ENCODE data around the gene AMBRA1. TPM values are rescaled to one million over a fixed set of nuclear protein-coding genes. Genes with fewer than 3 reads are reported as not detected.
"Not testable (repeated sequence)": the region's sequence is repeated elsewhere in the genome, so short reads cannot be mapped to it uniquely, and the experiment has no call there.

Gene AMBRA1
- total RNA-seq, 1 experiment from 2014 or later = 15.8 TPM

GRCh38 chr11:46520971-46521745 lies 72.7 kb downstream of the AMBRA1 start:
- H3K9ac ChIP-seq (ENCODE audit: low read length) = no peak overlapping the region
- peaks cover 17% of the 10 kb centered on the region for H4K20me1 ChIP-seq (ENCODE audit: low read length)
- peaks cover 40% of the 10 kb centered on the region for H3K79me2 ChIP-seq (ENCODE audit: low read length)
- H3K9me2 ChIP-seq (replicated peaks; ENCODE audit: low read length) = no peaks in the 10 kb centered on the region
- 0 out of 2 replicates have a peak overlapping the region, but pooled peaks have one; percentile 18 for H3K4me2 ChIP-seq (ENCODE audit: low read length)
- H3F3A ChIP-seq (ENCODE audit: low read length, unreplicated experiment) = no peaks in the 10 kb centered on the region
- ATAC-seq = peak; percentile 56
- no peaks in the 10 kb centered on the region for H3K9me3 ChIP-seq (ENCODE audit: low read length)
- H3K36me3 ChIP-seq (ENCODE audit: low read depth, low read length) = no peaks in the 10 kb centered on the region
- no peaks in the 10 kb centered on the region for H3K27me3 ChIP-seq (ENCODE audit: low read length)
- POLR2A ChIA-PET (ENCODE audit: unreplicated experiment) = no interaction called here
- peak; percentile 65 for DNase-seq
- H3K4me1 ChIP-seq (ENCODE audit: insufficient read depth, low read length) = peaks cover 16% of the 10 kb centered on the region
- TF ChIP-seq EZH2phosphoT487 (IDR thresholded peaks at IDR 0.05; ENCODE audit: borderline replicate concordance, low read length) (no peak), EZH2 (IDR thresholded peaks at IDR 0.05; ENCODE audit: low read length, unreplicated experiment) (no peak), CTCF (conservative IDR thresholded peaks at IDR 0.05; ENCODE audit: low read depth, low read length) (no peak)
- no peak overlapping the region for H3K4me3 ChIP-seq (ENCODE audit: low read length)
- BruUV-seq (replicated peaks) = no TSS peak
- H3K27ac ChIP-seq (ENCODE audit: low read length) = no peak overlapping the region
- H2AFZ ChIP-seq (ENCODE audit: low read length) = no peak overlapping the region
- CTCF ChIA-PET = no interaction called here
- intact Hi-C loops (cut with micrococcal nuclease) = no loop called here

- peaks cover 19% of the 10 kb centered on the region for H3K4me1 ChIP-seq (ENCODE audit: insufficient read depth, low read length)
- no peak overlapping the region for H3K4me3 ChIP-seq (ENCODE audit: low read length)
- H2AFZ ChIP-seq (ENCODE audit: low read length) = no peak overlapping the region
- ChIA-PET POLR2A (ENCODE audit: unreplicated experiment) (no interaction called here), CTCF (interaction anchor here (1.6 kb wide), 1 partner anchor 10 kb away, joined by 5 read pairs; no protein-coding TSS in a partner anchor)
- peaks cover 17% of the 10 kb centered on the region for H4K20me1 ChIP-seq (ENCODE audit: low read length)
- no peaks in the 10 kb centered on the region for H3K27me3 ChIP-seq (ENCODE audit: low read length)
- DNase-seq (no peak), ATAC-seq (no peak)
- no peak overlapping the region for H3K9ac ChIP-seq (ENCODE audit: low read length)
- peaks cover 41% of the 10 kb centered on the region for H3K79me2 ChIP-seq (ENCODE audit: low read length)
- H3K9me3 ChIP-seq (ENCODE audit: low read length) = no peaks in the 10 kb centered on the region
- H3K27ac ChIP-seq (ENCODE audit: low read length) = no peak overlapping the region
- H3F3A ChIP-seq (ENCODE audit: low read length, unreplicated experiment) = no peaks in the 10 kb centered on the region
- H3K9me2 ChIP-seq (replicated peaks; ENCODE audit: low read length) = no peaks in the 10 kb centered on the region
- TF ChIP-seq EZH2 (IDR thresholded peaks at IDR 0.05; ENCODE audit: low read length, unreplicated experiment) = no peak
- no peak for TF ChIP-seq EZH2phosphoT487 (IDR thresholded peaks at IDR 0.05; ENCODE audit: borderline replicate concordance, low read length)
- no peak for TF ChIP-seq CTCF (conservative IDR thresholded peaks at IDR 0.05; ENCODE audit: low read depth, low read length)
- H3K4me2 ChIP-seq (ENCODE audit: low read length) = no peak overlapping the region
- intact Hi-C loops (cut with micrococcal nuclease) = no loop called here
- H3K36me3 ChIP-seq (ENCODE audit: low read depth, low read length) = no peaks in the 10 kb centered on the region
- BruUV-seq (replicated peaks) = no TSS peak
Observed at GRCh38 chr11:46519351-46519750, 74.5 kb downstream of the AMBRA1 start.

- BruUV-seq (replicated peaks); POLR2A ChIA-PET (ENCODE audit: unreplicated experiment): not testable (repeated sequence)
Observed at GRCh38 chr11:46518928-46519327, 74.9 kb downstream of the AMBRA1 start.

More at GRCh38 chr11:46518928-46519327, 74.9 kb downstream of the AMBRA1 start:
- DNase-seq; H3K4me3 ChIP-seq (ENCODE audit: low read length); H3K9me2 ChIP-seq (replicated peaks; ENCODE audit: low read length); intact Hi-C loops (cut with micrococcal nuclease); H2AFZ ChIP-seq (ENCODE audit: low read length); H3K27me3 ChIP-seq (ENCODE audit: low read length); H3K4me2 ChIP-seq (ENCODE audit: low read length); H3K36me3 ChIP-seq (ENCODE audit: low read depth, low read length); H3K9ac ChIP-seq (ENCODE audit: low read length); H3F3A ChIP-seq (ENCODE audit: low read length, unreplicated experiment); H3K9me3 ChIP-seq (ENCODE audit: low read length); ATAC-seq; H3K27ac ChIP-seq (ENCODE audit: low read length): not testable (repeated sequence)
- Histone ChIP-seq H4K20me1 (ENCODE audit: low read length) (peaks cover 17% of the 10 kb centered on the region), H3K79me2 (ENCODE audit: low read length) (peaks cover 42% of the 10 kb centered on the region), H3K4me1 (ENCODE audit: insufficient read depth, low read length) (peaks cover 19% of the 10 kb centered on the region)
- CTCF ChIA-PET = interaction anchor here (0.7 to 1.6 kb wide), 2 partner anchors 10 to 22 kb away, joined by 5 to 15 read pairs; no protein-coding TSS in a partner anchor
